ENCODE results near the gene MLST8.

Gene MLST8

DNA sequence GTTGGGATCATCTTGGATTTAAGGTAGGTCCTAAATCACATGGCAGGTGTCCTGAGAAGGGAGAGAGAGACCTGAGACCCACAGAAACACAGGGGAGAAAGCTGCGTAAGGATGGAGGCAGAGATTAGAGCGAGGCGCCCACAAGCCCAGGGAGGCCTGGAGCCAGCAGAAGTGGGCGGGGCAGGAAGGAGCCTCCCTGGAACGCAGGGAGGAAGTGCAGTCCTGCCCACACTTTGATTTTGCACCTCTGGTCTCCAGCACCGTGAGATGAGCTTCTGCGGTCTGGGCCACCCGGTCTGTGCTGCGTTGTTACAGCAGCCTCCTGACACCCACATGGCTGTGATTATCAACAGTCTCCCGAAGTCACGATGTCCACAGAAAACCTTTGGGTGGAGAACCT is 37.3 kb downstream of the MLST8 start:
- no peak overlapping the region for H3K4me3 ChIP-seq (ENCODE audit: low read depth in 1 of 2, low read length in 2 of 2)
- no peak overlapping the region for H2AFZ ChIP-seq (ENCODE audit: low read depth, low read length)
- no peak for DNase-seq
- H3K27me3 ChIP-seq (ENCODE audit: insufficient read depth, low read length, poor library complexity), result no peaks in the 10 kb centered on the region
- H3K4me1 ChIP-seq (ENCODE audit: insufficient read depth, low read length), result no peaks in the 10 kb centered on the region
- H3K9me3 ChIP-seq (ENCODE audit: insufficient read depth, low read length, severe bottlenecking), result no peaks in the 10 kb centered on the region
- H3K79me2 ChIP-seq (ENCODE audit: insufficient read depth, low read length), result no peaks in the 10 kb centered on the region
- H4K20me1 ChIP-seq (ENCODE audit: insufficient read depth, low read length), result peaks cover 17% of the 10 kb centered on the region
- no peak overlapping the region for H3K27ac ChIP-seq (ENCODE audit: low read length)
- no peak for TF ChIP-seq EZH2 (IDR thresholded peaks at IDR 0.05; ENCODE audit: borderline replicate concordance, low read depth, low read length, severe bottlenecking)
- TF ChIP-seq, protein P1, sequence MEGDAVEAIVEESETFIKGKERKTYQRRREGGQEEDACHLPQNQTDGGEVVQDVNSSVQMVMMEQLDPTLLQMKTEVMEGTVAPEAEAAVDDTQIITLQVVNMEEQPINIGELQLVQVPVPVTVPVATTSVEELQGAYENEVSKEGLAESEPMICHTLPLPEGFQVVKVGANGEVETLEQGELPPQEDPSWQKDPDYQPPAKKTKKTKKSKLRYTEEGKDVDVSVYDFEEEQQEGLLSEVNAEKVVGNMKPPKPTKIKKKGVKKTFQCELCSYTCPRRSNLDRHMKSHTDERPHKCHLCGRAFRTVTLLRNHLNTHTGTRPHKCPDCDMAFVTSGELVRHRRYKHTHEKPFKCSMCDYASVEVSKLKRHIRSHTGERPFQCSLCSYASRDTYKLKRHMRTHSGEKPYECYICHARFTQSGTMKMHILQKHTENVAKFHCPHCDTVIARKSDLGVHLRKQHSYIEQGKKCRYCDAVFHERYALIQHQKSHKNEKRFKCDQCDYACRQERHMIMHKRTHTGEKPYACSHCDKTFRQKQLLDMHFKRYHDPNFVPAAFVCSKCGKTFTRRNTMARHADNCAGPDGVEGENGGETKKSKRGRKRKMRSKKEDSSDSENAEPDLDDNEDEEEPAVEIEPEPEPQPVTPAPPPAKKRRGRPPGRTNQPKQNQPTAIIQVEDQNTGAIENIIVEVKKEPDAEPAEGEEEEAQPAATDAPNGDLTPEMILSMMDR (IDR thresholded peaks at IDR 0.05; ENCODE audit: borderline replicate concordance, extremely low read depth, low read length, poor library complexity, severe bottlenecking), result no peak
- no peak for ATAC-seq (ENCODE audit: insufficient read depth, low read depth)
- H3K9ac ChIP-seq (ENCODE audit: low read depth, low read length), result no peak overlapping the region
- peaks cover 68% of the 10 kb centered on the region for H3K36me3 ChIP-seq (ENCODE audit: insufficient read depth, low read length)
- no peak overlapping the region for H3K4me2 ChIP-seq (ENCODE audit: insufficient read depth, low read length)

DNA sequence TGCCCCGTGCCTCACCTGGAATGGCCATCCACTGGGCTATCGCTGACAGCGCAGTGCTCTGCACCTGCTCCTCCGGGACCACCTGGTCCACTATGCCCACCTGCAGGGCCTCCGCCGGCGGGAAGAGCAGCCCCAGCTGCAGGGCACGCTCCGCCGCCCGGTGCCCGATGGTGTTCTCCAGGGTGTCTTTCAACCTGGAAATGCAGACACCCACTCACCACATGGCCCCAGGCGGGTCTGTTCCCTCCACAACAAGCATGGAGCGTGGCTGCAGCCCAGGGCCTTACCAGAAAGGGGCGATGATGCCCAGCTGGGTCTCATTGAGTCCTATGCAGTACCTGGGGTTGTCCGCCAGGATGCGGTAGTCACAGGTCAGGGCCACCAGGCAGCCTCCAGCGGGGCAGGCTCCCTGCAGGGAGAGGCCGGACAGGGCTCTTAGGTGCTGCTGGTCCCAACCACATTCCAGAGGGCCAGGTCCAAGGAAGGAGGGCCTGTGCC is 37.8 kb downstream of the MLST8 start:
- ATAC-seq (ENCODE audit: insufficient read depth, low read depth) (no peak), DNase-seq (no peak)
- H3K4me3 ChIP-seq (ENCODE audit: low read depth in 1 of 2, low read length in 2 of 2), result no peak overlapping the region
- TF ChIP-seq, protein P1 (IDR thresholded peaks at IDR 0.05; ENCODE audit: borderline replicate concordance, extremely low read depth, low read length, poor library complexity, severe bottlenecking), result no peak
- no peak for TF ChIP-seq EZH2 (IDR thresholded peaks at IDR 0.05; ENCODE audit: borderline replicate concordance, low read depth, low read length, severe bottlenecking)
- H3K4me2 ChIP-seq (ENCODE audit: insufficient read depth, low read length), result no peak overlapping the region
- H3K9ac ChIP-seq (ENCODE audit: low read depth, low read length), result no peak overlapping the region
- no peaks in the 10 kb centered on the region for H3K9me3 ChIP-seq (ENCODE audit: insufficient read depth, low read length, severe bottlenecking)
- peaks cover 67% of the 10 kb centered on the region for H3K36me3 ChIP-seq (ENCODE audit: insufficient read depth, low read length)
- H3K79me2 ChIP-seq (ENCODE audit: insufficient read depth, low read length), result no peaks in the 10 kb centered on the region
- H3K4me1 ChIP-seq (ENCODE audit: insufficient read depth, low read length), result no peaks in the 10 kb centered on the region
- peaks cover 17% of the 10 kb centered on the region for H4K20me1 ChIP-seq (ENCODE audit: insufficient read depth, low read length)
- no peak overlapping the region for H2AFZ ChIP-seq (ENCODE audit: low read depth, low read length)
- H3K27me3 ChIP-seq (ENCODE audit: insufficient read depth, low read length, poor library complexity), result no peaks in the 10 kb centered on the region
- H3K27ac ChIP-seq (ENCODE audit: low read length), result no peak overlapping the region

DNA sequence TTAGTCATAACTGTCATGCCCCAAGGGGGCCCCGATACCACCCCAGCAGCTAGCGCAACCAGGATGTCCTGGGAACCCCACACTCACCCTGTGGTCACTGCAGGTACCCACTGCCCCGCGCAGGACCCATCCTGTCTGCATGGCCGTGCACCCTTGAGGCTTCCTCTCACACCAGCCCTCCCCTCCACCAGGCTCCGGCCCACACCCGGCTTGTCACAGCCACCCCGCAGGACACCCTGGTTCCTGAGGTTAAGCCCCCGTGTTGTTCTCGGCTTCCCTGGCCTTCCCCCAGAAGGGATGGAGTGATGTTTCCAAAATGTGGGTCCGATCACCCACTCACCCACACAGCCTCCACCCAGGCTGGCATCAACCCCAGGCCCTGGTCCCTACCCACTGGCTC is 38.5 kb downstream of the MLST8 start:
- no peak overlapping the region for H3K4me2 ChIP-seq (ENCODE audit: insufficient read depth, low read length)
- no peaks in the 10 kb centered on the region for H3K9me3 ChIP-seq (ENCODE audit: insufficient read depth, low read length, severe bottlenecking)
- DNase-seq (no peak), ATAC-seq (ENCODE audit: insufficient read depth, low read depth) (no peak)
- H3K36me3 ChIP-seq (ENCODE audit: insufficient read depth, low read length), result peaks cover 66% of the 10 kb centered on the region
- H3K4me3 ChIP-seq (ENCODE audit: low read depth in 1 of 2, low read length in 2 of 2), result no peak overlapping the region
- H3K4me1 ChIP-seq (ENCODE audit: insufficient read depth, low read length), result no peaks in the 10 kb centered on the region
- H3K79me2 ChIP-seq (ENCODE audit: insufficient read depth, low read length), result no peaks in the 10 kb centered on the region
- no peak for TF ChIP-seq EZH2 (IDR thresholded peaks at IDR 0.05; ENCODE audit: borderline replicate concordance, low read depth, low read length, severe bottlenecking)
- TF ChIP-seq, protein P1 (IDR thresholded peaks at IDR 0.05; ENCODE audit: borderline replicate concordance, extremely low read depth, low read length, poor library complexity, severe bottlenecking), result no peak
- peaks cover 13% of the 10 kb centered on the region for H4K20me1 ChIP-seq (ENCODE audit: insufficient read depth, low read length)
- no peak overlapping the region for H2AFZ ChIP-seq (ENCODE audit: low read depth, low read length)
- no peak overlapping the region for H3K9ac ChIP-seq (ENCODE audit: low read depth, low read length)
- no peak overlapping the region for H3K27ac ChIP-seq (ENCODE audit: low read length)
- no peaks in the 10 kb centered on the region for H3K27me3 ChIP-seq (ENCODE audit: insufficient read depth, low read length, poor library complexity)

DNA sequence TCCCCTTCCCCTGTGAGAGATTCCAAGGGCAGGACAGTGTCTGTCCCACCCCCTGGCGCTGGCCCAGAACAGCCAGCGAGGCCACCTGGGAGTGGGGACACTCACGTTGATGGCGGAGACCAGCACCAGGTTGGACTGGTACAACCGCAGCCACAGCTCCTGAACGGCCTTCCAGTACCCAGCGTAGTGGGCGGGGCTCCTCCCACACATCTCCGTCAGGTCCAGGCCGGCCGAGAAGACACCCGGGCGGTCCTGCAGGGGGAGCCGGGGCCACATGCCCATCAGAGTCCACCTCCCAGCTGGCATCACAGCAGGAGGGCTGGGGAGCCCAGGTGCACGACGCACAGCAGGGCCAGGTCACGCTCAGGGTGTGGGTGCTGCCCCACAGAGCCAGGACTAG is 39.0 kb downstream of the MLST8 start:
- Histone ChIP-seq H3K9me3 (ENCODE audit: insufficient read depth, low read length, severe bottlenecking) (no peaks in the 10 kb centered on the region), H2AFZ (ENCODE audit: low read depth, low read length) (no peak overlapping the region), H3K36me3 (ENCODE audit: insufficient read depth, low read length) (peaks cover 69% of the 10 kb centered on the region), H3K4me2 (ENCODE audit: insufficient read depth, low read length) (no peak overlapping the region), H3K4me3 (ENCODE audit: low read depth in 1 of 2, low read length in 2 of 2) (no peak overlapping the region), H3K79me2 (ENCODE audit: insufficient read depth, low read length) (no peaks in the 10 kb centered on the region), H3K9ac (ENCODE audit: low read depth, low read length) (no peak overlapping the region), H4K20me1 (ENCODE audit: insufficient read depth, low read length) (peaks cover 13% of the 10 kb centered on the region), H3K27ac (ENCODE audit: low read length) (no peak overlapping the region), H3K4me1 (ENCODE audit: insufficient read depth, low read length) (no peaks in the 10 kb centered on the region), H3K27me3 (ENCODE audit: insufficient read depth, low read length, poor library complexity) (no peaks in the 10 kb centered on the region)
- no peak for TF ChIP-seq EZH2 (IDR thresholded peaks at IDR 0.05; ENCODE audit: borderline replicate concordance, low read depth, low read length, severe bottlenecking)
- TF ChIP-seq, protein P1 (IDR thresholded peaks at IDR 0.05; ENCODE audit: borderline replicate concordance, extremely low read depth, low read length, poor library complexity, severe bottlenecking), result no peak
- ATAC-seq (ENCODE audit: insufficient read depth, low read depth), result peak; percentile 11; the same call in 1 of the 3 replicates
- DNase-seq, result no peak

All from DND-41 (cell line).